Glutamatergic neuron (in vitro differentiated cells): Measurements from ENCODE around the gene S100A2. TPM values are rescaled to one million over a fixed set of nuclear protein-coding genes. Genes with fewer than 3 reads are reported as not detected.
A peak's percentile ranks its signal among the peaks of the same experiment; 100 is the strongest.

Experiments
- DNase-seq: peaks from one replicate; pipeline ENCODE4 v3.0.0; 2022
- H3K27ac Mint-ChIP-seq: one replicate; pipeline ENCODE4 v1.8.0; 2020; ENCODE audit warnings: mild to moderate bottlenecking, mixed read lengths, inconsistent platforms; ENCODE audit not compliant: unreplicated experiment
- H3K27me3 Mint-ChIP-seq: one replicate; pipeline ENCODE4 v1.8.0; 2020; ENCODE audit warnings: mild to moderate bottlenecking, moderate library complexity, mixed read lengths, inconsistent platforms; ENCODE audit not compliant: unreplicated experiment
- H3K36me3 Mint-ChIP-seq: one replicate; pipeline ENCODE4 v1.8.0; 2020; ENCODE audit warnings: mild to moderate bottlenecking, mixed read lengths, inconsistent platforms; ENCODE audit not compliant: unreplicated experiment
- H3K4me1 Mint-ChIP-seq: one replicate; pipeline ENCODE4 v1.8.0; 2020; ENCODE audit warnings: mild to moderate bottlenecking, low read depth, mixed read lengths, inconsistent platforms; ENCODE audit not compliant: unreplicated experiment
- H3K4me3 Mint-ChIP-seq: one replicate; pipeline ENCODE4 v1.8.0; 2020; ENCODE audit warnings: mild to moderate bottlenecking, mixed read lengths, inconsistent platforms; ENCODE audit not compliant: unreplicated experiment
- H3K9me3 Mint-ChIP-seq: one replicate; pipeline ENCODE4 v1.8.0; 2020; ENCODE audit warnings: mild to moderate bottlenecking, moderate library complexity, mixed read lengths, inconsistent platforms; ENCODE audit not compliant: unreplicated experiment
- total RNA-seq: library from RNA; stranded (reverse); fragmentation: NEBNext Ultra II Directional; extraction: Animal tissue kit (Norgen Biotek cat#: 25700); gene quantifications from one replicate; pipeline ENCODE4 v1.2.1, GENCODE V29; 2021; ENCODE audit not compliant: unreplicated experiment
- TF ChIP-seq, protein P1 (sequence below): fragments of 200-600 bp; sonication (generic); IDR thresholded peaks from one replicate; pipeline ENCODE4 v1.5.0; 2021; ENCODE audit not compliant: partially characterized antibody, unreplicated experiment

Gene S100A2
- total RNA-seq, 1 donor from 2014 or later = 1.1 TPM

DNA sequence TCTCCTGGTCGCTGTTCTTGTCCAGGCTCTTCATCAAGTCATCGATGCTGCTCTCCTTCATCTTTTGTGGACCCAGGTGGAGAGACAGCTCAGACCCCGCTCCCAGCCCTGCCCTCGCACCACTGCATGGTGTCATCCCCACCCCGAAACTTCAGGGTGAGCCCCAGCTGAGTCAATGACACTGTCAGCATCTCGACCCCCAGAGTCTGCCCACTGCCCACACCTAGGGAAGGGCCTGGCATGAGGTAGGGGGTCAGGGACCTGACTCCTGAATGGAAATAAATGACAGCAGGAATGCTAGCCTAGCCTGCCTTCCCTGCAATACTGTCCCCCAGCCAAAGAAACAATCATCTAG is 28.3 kb downstream of the S100A2 start:
- H3K27ac Mint-ChIP-seq = no peak overlapping the region
- TF ChIP-seq, protein P1, sequence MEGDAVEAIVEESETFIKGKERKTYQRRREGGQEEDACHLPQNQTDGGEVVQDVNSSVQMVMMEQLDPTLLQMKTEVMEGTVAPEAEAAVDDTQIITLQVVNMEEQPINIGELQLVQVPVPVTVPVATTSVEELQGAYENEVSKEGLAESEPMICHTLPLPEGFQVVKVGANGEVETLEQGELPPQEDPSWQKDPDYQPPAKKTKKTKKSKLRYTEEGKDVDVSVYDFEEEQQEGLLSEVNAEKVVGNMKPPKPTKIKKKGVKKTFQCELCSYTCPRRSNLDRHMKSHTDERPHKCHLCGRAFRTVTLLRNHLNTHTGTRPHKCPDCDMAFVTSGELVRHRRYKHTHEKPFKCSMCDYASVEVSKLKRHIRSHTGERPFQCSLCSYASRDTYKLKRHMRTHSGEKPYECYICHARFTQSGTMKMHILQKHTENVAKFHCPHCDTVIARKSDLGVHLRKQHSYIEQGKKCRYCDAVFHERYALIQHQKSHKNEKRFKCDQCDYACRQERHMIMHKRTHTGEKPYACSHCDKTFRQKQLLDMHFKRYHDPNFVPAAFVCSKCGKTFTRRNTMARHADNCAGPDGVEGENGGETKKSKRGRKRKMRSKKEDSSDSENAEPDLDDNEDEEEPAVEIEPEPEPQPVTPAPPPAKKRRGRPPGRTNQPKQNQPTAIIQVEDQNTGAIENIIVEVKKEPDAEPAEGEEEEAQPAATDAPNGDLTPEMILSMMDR = no peak
- H3K4me1 Mint-ChIP-seq = peaks cover 34% of the 10 kb centered on the region
- DNase-seq = no peak
- peaks cover 3% of the 10 kb centered on the region for H3K27me3 Mint-ChIP-seq
- no peaks in the 10 kb centered on the region for H3K36me3 Mint-ChIP-seq
- H3K9me3 Mint-ChIP-seq = no peaks in the 10 kb centered on the region
- no peak overlapping the region for H3K4me3 Mint-ChIP-seq

DNA sequence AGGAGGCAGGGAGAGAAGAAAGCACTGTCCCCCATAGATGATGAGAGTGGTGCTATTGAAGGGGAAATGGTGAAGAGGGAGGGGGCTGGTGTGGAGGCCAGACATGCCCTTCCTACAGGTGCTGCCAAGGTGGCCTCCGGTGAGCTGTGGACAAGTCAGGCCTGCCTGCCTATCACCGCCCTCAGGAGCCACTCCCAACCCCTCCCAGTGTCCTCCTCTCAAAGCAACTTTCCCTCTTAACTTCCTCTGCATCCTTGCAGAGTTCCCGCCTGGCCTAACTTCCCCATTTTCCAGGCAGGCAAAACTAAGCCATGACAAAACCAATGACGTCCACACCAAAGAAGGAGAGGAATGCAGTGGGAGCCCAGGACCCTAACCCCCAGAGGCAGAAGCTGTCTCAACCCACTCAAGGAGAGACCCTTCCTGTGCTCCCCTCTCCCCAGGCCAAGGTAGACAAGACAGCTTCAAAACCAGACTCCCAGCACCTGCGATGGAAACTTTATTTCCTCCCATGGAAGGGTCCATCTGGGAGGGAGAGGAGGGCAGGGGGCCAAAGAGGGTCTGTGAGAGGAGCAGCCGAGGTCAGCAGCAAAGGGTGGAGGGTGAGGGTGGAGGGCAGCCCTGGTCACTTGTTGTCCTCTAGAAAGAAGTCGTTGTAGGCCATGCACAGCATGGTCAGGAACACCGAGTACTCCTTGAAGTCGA is 28.8 kb downstream of the S100A2 start:
- peak overlapping the region; percentile 86 for H3K4me3 Mint-ChIP-seq
- DNase-seq = no peak
- peaks cover 3% of the 10 kb centered on the region for H3K27me3 Mint-ChIP-seq
- no peaks in the 10 kb centered on the region for H3K36me3 Mint-ChIP-seq
- no peak overlapping the region for H3K27ac Mint-ChIP-seq
- TF ChIP-seq, protein P1 = no peak
- peaks cover 35% of the 10 kb centered on the region for H3K4me1 Mint-ChIP-seq
- no peaks in the 10 kb centered on the region for H3K9me3 Mint-ChIP-seq

DNA sequence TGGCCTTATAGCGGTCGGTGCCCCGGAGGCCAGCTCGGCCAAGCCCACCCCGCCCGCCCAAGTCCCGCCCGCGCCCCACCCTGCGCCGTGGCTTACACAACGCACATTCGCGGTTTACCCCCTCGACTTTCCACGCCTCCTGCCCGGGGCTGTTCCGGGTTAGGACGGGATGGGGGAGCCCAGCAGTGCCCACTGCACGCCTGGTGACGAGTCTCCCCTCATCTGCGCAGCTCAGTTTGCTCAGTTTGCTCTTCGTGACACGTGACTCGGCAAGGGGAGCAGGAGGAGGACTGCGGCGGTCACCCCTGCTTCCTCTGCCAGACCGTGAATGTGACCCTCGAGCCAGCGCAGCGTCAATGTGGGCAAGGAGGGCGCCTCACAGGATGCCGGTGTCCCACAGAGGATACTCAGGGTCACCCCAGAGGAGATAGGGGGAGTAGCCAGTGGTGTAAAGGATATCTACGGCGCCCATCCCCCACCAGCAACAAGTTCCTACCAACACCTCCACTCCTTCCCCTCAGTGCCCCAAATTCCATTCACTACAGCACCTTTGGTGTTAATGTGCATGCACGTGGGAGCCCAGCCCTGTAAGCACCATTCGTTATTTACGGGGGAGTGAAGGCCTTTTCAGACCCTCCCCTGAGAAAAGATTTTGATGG is 29.5 kb downstream of the S100A2 start:
- no peaks in the 10 kb centered on the region for H3K9me3 Mint-ChIP-seq
- no peaks in the 10 kb centered on the region for H3K36me3 Mint-ChIP-seq
- H3K4me3 Mint-ChIP-seq = peak overlapping the region; percentile 86
- TF ChIP-seq, protein P1 = no peak
- no peak for DNase-seq
- H3K27me3 Mint-ChIP-seq = peaks cover 3% of the 10 kb centered on the region
- H3K27ac Mint-ChIP-seq = no peak overlapping the region
- H3K4me1 Mint-ChIP-seq = peaks cover 35% of the 10 kb centered on the region

DNA sequence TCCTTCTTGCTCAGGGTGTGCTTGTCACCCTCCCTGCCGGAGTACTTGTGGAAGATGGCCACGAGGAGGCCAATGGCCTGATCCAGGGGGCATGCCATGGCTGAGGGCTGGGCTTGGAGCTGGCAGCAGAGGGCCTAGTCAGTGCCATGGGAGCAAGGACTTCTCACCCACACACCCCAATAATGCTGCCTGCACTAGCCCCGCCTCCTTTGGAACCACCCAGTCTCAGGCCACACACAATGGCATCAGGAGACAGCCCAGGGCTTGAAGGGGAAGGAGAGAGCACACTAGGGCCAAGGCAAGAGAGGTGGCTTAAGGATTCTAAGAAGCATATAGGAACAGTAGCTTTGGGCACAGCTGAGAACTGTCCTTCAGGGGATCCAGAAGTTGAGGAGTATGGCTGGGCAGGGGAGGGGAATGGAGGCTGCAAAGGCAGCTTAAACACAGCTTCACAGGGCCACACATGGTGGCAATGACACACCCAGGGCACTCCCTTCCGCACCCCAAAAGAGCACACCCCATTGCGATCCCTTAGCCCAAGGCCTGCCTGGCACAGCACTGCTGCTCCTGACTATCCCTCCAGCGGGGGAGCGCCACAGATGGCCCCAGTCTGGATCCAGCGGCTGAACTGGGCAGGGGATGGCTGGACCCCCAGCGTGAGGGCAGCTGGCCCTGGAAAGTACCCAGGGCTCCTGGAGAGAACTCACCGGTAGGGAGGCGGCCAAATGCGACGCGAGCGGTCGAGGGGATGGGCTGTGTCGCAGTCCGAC is 30.2 kb downstream of the S100A2 start, which contains the start of gene S100A6:
Gene S100A6 (minus strand): TSS at position 750 of the 770 bp plus-strand sequence. CDS start 652 bp downstream, at position 98.
- Mint-ChIP-seq H3K4me1 (peaks cover 34% of the 10 kb centered on the region), H3K4me3 (peak within 1 kb of the TSS; percentile 86), H3K27ac (peak within 1 kb of the TSS; percentile 43), H3K9me3 (no peaks in the 10 kb centered on the region), H3K27me3 (peaks cover 3% of the 10 kb centered on the region), H3K36me3 (no peaks in the 10 kb centered on the region)
- TF ChIP-seq, protein P1 = no peak
- DNase-seq = no peak
